NCI-H510A (cell line): ENCODE data around the gene SRM.
A peak's percentile ranks its signal among the peaks of the same experiment; 100 is the strongest.
"Not testable (repeated sequence)": the region's sequence is repeated elsewhere in the genome, so short reads cannot be mapped to it uniquely, and the experiment has no call there.

Experiments used
- DNase-seq: peaks from one replicate; lab custom pipeline; 2025; lab: John Stamatoyannopoulos, UW

Gene SRM

GRCh38 chr1:11044849-11045427 lies 14.9 kb downstream of the SRM start:
- DNase-seq, result no peak

GRCh38 chr1:11044086-11044848 lies 15.6 kb downstream of the SRM start:
- DNase-seq, result no peak

- DNase-seq, result no peak
Observed at GRCh38 chr1:11042995-11043874, 16.6 kb downstream of the SRM start.

- DNase-seq, result no peak
Observed at GRCh38 chr1:11042065-11042464, 17.8 kb downstream of the SRM start.

GRCh38 chr1:11041048-11041447 lies 18.8 kb downstream of the SRM start:
- no peak for DNase-seq

- not testable (repeated sequence) for DNase-seq
Observed at GRCh38 chr1:11040105-11040429, 19.8 kb downstream of the SRM start.

GRCh38 chr1:11039351-11040104 lies 20.3 kb downstream of the SRM start:
- DNase-seq, result no peak

GRCh38 chr1:11037740-11038182 lies 22.1 kb downstream of the SRM start:
- peak; percentile 91 for DNase-seq

- DNase-seq, result not testable (repeated sequence)
Observed at GRCh38 chr1:11037019-11037739, 22.6 kb downstream of the SRM start.

GRCh38 chr1:11031624-11032262 lies 28.1 kb downstream of the SRM start:
- DNase-seq, result no peak

GRCh38 chr1:11030865-11031264 lies 29.0 kb downstream of the SRM start:
- no peak for DNase-seq

- no peak for DNase-seq
Observed at GRCh38 chr1:11028018-11028417, 31.8 kb downstream of the SRM start.

GRCh38 chr1:11027316-11027715 lies 32.5 kb downstream of the SRM start:
- DNase-seq, result no peak

- no peak for DNase-seq
Observed at GRCh38 chr1:11026903-11027302, 32.9 kb downstream of the SRM start.

- no peak for DNase-seq
Observed at GRCh38 chr1:11026052-11026451, 33.8 kb downstream of the SRM start.

- DNase-seq, result no peak
Observed at GRCh38 chr1:11025618-11026017, 34.2 kb downstream of the SRM start.

GRCh38 chr1:11024874-11025203 lies 35.0 kb downstream of the SRM start:
- DNase-seq, result no peak

- no peak for DNase-seq
Observed at GRCh38 chr1:11024154-11024873, 35.5 kb downstream of the SRM start.

GRCh38 chr1:11023201-11023600 lies 36.6 kb downstream of the SRM start:
- DNase-seq, result no peak

GRCh38 chr1:11019971-11020370 lies 39.8 kb downstream of the SRM start:
- DNase-seq, result no peak
